H1 (cell line): ENCODE data around the gene TRIM14.

ENCODE experiments used
- BRCA1 ChIP-seq: IDR thresholded peaks from 2 replicates; pipeline ENCODE4 v1.6.1; 2012; ENCODE audit warnings: low read depth, low read length, improper control_type of control experiment
- EZH2 ChIP-seq: fragments of 200-600 bp; sonication (generic); IDR thresholded peaks from 2 replicates; pipeline ENCODE4 v1.7.1; 2012; ENCODE audit warnings: low read depth, mild to moderate bottlenecking, moderate library complexity, low read length, inconsistent platforms; ENCODE audit not compliant: severe bottlenecking
- TF ChIP-seq, protein P1 (sequence below), 3 experiments: IDR thresholded peaks; 1 replicate in 2 of 3; 2 replicates in 1 of 3; pipeline versions ENCODE4 v1.5.1 to v1.6.1; 2011; ENCODE audit warnings: low read length in 3 of 3, mild to moderate bottlenecking in 3 of 3, inconsistent platforms in 2 of 3, low read depth in 1 of 3, moderate library complexity in 1 of 3; ENCODE audit not compliant: insufficient read depth in 1 of 3; ENCODE audit errors: control extremely low read depth in 1 of 3

DNA sequence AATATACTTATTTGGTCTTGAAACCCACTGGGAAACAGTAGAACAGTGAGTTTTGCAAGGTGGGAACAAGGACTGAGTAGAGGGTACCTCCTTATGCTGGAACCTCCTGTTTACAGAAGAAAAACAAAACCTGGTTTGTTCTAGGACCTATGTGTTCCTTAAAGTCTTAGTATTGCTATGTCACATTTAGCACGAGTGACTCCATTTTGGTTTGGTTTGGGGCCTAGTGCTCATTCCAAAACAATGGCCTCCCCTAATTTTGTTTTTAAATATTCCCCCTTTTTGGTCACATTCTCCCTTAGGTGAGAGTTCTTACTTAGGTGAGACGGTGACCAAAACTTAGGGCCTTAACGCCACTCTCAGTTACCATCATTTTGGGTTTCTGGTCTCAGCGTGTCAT, 68.7 kb downstream of the TRIM14 start:
- TF ChIP-seq, protein P1, sequence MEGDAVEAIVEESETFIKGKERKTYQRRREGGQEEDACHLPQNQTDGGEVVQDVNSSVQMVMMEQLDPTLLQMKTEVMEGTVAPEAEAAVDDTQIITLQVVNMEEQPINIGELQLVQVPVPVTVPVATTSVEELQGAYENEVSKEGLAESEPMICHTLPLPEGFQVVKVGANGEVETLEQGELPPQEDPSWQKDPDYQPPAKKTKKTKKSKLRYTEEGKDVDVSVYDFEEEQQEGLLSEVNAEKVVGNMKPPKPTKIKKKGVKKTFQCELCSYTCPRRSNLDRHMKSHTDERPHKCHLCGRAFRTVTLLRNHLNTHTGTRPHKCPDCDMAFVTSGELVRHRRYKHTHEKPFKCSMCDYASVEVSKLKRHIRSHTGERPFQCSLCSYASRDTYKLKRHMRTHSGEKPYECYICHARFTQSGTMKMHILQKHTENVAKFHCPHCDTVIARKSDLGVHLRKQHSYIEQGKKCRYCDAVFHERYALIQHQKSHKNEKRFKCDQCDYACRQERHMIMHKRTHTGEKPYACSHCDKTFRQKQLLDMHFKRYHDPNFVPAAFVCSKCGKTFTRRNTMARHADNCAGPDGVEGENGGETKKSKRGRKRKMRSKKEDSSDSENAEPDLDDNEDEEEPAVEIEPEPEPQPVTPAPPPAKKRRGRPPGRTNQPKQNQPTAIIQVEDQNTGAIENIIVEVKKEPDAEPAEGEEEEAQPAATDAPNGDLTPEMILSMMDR (IDR thresholded peaks at IDR 0.05; ENCODE audit: control extremely low read depth in 1 of 3, insufficient read depth in 1 of 3, low read depth in 1 of 3, low read length in 3 of 3) = no peak
- TF ChIP-seq BRCA1 = no peak
- no peak for TF ChIP-seq EZH2
